GM23338 (cell line): Measurements from ENCODE around the gene SBK3. TPM values are rescaled to one million over a fixed set of nuclear protein-coding genes. Genes with fewer than 3 reads are reported as not detected.

Experiments
- ATAC-seq: fragments of 200-7000 bp; cut with Tn5 transposase; 3 replicates; pipeline ENCODE4 v1.9.1; 2020
- DNase-seq: peaks from one replicate; pipeline ENCODE4 v3.0.0-alpha.2; 2015; ENCODE audit warnings: low spot score
- H2AFZ ChIP-seq: fragments of 200-600 bp; sonication (generic); 2 replicates; pipeline ENCODE4 v1.8.0; 2016; ENCODE audit warnings: antibody characterized with exemption, mild to moderate bottlenecking, moderate library complexity
- H3F3A ChIP-seq: fragments of 200-600 bp; sonication (generic); replicated peaks from 2 replicates; pipeline ENCODE4 v1.8.0; 2017; ENCODE audit warnings: antibody characterized with exemption, mixed run types, low read depth
- H3K27ac ChIP-seq: fragments of 200-600 bp; sonication (generic); 2 replicates; pipeline ENCODE4 v1.6.1; 2016; ENCODE audit warnings: low read depth
- H3K27me3 ChIP-seq: fragments of 200-600 bp; sonication (generic); 2 replicates; pipeline ENCODE4 v1.8.0; 2016; ENCODE audit warnings: mild to moderate bottlenecking, mixed run types, moderate library complexity; ENCODE audit not compliant: insufficient read depth
- H3K36me3 ChIP-seq: fragments of 200-600 bp; sonication (generic); 2 replicates; pipeline ENCODE4 v1.8.0; 2016; ENCODE audit warnings: mild to moderate bottlenecking; ENCODE audit not compliant: insufficient read depth
- H3K4me1 ChIP-seq: fragments of 200-600 bp; sonication (generic); 2 replicates; pipeline ENCODE4 v1.8.0; 2016; ENCODE audit warnings: mild to moderate bottlenecking, moderate library complexity; ENCODE audit not compliant: insufficient read depth
- H3K4me2 ChIP-seq: fragments of 200-600 bp; sonication (generic); 2 replicates; pipeline ENCODE4 v1.7.1; 2017; ENCODE audit warnings: mixed run types
- H3K4me3 ChIP-seq: fragments of 200-600 bp; sonication (generic); 2 replicates; pipeline ENCODE4 v1.6.1; 2016; ENCODE audit warnings: mixed run types
- H3K79me2 ChIP-seq: fragments of 200-600 bp; sonication (generic); replicated peaks from 2 replicates; pipeline ENCODE4 v1.8.0; 2017; ENCODE audit warnings: mild to moderate bottlenecking; ENCODE audit not compliant: insufficient read depth
- H3K9me2 ChIP-seq: fragments of 200-600 bp; sonication (generic); 2 replicates; pipeline ENCODE4 v1.8.0; 2017; ENCODE audit not compliant: insufficient read depth
- H4K20me1 ChIP-seq: fragments of 200-600 bp; sonication (generic); replicated peaks from 2 replicates; pipeline ENCODE4 v1.8.0; 2017; ENCODE audit warnings: mild to moderate bottlenecking; ENCODE audit not compliant: insufficient read depth
- H3K27ac Mint-ChIP-seq: 2 replicates; pipeline ENCODE4 v1.8.0; 2020; ENCODE audit warnings: inconsistent platforms, mild to moderate bottlenecking, moderate library complexity, mixed read lengths
- H3K27me3 Mint-ChIP-seq: 3 replicates; pipeline ENCODE4 v1.8.0; 2022; ENCODE audit warnings: low read depth, mild to moderate bottlenecking, moderate library complexity, mixed read lengths, inconsistent platforms; ENCODE audit not compliant: insufficient read depth, poor library complexity
- H3K36me3 Mint-ChIP-seq: 3 replicates; pipeline ENCODE4 v1.8.0; 2021; ENCODE audit warnings: low read depth, mild to moderate bottlenecking, inconsistent platforms, moderate library complexity, mixed read lengths
- H3K4me1 Mint-ChIP-seq: 3 replicates; pipeline ENCODE4 v1.8.0; 2020; ENCODE audit warnings: mild to moderate bottlenecking, inconsistent platforms, mixed read lengths
- H3K4me3 Mint-ChIP-seq: 3 replicates; pipeline ENCODE4 v1.8.0; 2021; ENCODE audit warnings: moderate library complexity, mild to moderate bottlenecking, inconsistent platforms, mixed read lengths
- H3K9me3 Mint-ChIP-seq: 3 replicates; pipeline ENCODE4 v1.8.0; 2020; ENCODE audit warnings: moderate library complexity, mild to moderate bottlenecking, inconsistent platforms, mixed read lengths
- NANOG ChIP-seq: IDR thresholded peaks from 2 replicates; pipeline ENCODE4 v1.6.1; 2016; ENCODE audit warnings: antibody characterized with exemption, borderline replicate concordance
- STAT1 ChIP-seq: IDR thresholded peaks from one replicate; pipeline ENCODE4 v1.6.1; 2016; ENCODE audit warnings: antibody characterized with exemption; ENCODE audit not compliant: unreplicated experiment
- polyA plus RNA-seq: library from polyadenylated mRNA; unstranded; fragments of >200 nt; fragmentation: Nextera tagmentation; extraction: Ambion mirVana; gene quantifications from 2 replicates; pipeline ENCODE4 v1.2.1, GENCODE V29; 2016
- total RNA-seq: library from RNA; depleted of rRNA; stranded (reverse); fragments of >200 nt; shearing (Covaris generic); gene quantifications from 2 replicates; pipeline ENCODE4 v1.2.3, GENCODE V29; 2014
- TF ChIP-seq, protein P1 (sequence below): fragments of 250-450 bp; sonication (Bioruptor Pico); IDR thresholded peaks from 2 replicates; pipeline ENCODE4 v1.5.0; 2020; ENCODE audit warnings: mild to moderate bottlenecking, moderate library complexity

Gene SBK3
- total and polyA plus RNA-seq, 2 experiments from 2014 or later: 0.27 to 0.94 TPM

DNA sequence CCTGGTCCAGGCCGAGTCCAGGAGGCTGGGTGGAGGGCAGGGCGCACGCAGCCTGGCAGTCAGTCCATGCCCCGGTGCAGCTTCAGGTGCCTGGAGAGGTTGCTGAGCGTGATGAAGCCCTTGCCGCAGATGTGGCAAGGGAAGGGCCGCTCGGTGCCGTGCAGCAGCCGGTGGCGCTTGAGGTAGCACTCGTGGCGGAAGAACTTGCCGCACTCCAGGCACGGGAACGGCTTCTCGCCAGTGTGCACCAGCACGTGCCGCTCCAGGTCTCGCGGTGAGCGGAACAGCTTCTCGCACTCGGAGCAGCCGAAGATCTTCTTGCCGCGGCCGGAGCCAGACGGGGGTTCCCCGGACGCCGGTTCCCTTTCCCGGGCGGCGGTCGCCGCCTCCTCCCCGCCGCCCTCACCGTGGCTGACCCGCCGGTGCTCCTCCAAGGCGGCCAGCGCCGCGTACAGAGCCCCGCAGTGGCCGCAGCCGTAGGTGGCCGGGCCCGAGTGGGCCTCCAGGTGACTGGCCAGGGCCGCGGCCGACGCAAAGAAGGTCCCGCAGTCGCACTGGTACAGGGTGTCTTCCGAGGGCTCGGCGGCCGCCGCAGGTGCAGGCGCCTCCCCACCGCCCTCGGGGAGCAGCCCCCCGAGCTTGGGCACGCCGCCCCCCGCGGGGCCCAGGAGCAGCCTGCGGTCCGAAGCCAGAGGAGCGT, 47.2 kb upstream of the SBK3 start (continued):
- TF ChIP-seq, protein P1, sequence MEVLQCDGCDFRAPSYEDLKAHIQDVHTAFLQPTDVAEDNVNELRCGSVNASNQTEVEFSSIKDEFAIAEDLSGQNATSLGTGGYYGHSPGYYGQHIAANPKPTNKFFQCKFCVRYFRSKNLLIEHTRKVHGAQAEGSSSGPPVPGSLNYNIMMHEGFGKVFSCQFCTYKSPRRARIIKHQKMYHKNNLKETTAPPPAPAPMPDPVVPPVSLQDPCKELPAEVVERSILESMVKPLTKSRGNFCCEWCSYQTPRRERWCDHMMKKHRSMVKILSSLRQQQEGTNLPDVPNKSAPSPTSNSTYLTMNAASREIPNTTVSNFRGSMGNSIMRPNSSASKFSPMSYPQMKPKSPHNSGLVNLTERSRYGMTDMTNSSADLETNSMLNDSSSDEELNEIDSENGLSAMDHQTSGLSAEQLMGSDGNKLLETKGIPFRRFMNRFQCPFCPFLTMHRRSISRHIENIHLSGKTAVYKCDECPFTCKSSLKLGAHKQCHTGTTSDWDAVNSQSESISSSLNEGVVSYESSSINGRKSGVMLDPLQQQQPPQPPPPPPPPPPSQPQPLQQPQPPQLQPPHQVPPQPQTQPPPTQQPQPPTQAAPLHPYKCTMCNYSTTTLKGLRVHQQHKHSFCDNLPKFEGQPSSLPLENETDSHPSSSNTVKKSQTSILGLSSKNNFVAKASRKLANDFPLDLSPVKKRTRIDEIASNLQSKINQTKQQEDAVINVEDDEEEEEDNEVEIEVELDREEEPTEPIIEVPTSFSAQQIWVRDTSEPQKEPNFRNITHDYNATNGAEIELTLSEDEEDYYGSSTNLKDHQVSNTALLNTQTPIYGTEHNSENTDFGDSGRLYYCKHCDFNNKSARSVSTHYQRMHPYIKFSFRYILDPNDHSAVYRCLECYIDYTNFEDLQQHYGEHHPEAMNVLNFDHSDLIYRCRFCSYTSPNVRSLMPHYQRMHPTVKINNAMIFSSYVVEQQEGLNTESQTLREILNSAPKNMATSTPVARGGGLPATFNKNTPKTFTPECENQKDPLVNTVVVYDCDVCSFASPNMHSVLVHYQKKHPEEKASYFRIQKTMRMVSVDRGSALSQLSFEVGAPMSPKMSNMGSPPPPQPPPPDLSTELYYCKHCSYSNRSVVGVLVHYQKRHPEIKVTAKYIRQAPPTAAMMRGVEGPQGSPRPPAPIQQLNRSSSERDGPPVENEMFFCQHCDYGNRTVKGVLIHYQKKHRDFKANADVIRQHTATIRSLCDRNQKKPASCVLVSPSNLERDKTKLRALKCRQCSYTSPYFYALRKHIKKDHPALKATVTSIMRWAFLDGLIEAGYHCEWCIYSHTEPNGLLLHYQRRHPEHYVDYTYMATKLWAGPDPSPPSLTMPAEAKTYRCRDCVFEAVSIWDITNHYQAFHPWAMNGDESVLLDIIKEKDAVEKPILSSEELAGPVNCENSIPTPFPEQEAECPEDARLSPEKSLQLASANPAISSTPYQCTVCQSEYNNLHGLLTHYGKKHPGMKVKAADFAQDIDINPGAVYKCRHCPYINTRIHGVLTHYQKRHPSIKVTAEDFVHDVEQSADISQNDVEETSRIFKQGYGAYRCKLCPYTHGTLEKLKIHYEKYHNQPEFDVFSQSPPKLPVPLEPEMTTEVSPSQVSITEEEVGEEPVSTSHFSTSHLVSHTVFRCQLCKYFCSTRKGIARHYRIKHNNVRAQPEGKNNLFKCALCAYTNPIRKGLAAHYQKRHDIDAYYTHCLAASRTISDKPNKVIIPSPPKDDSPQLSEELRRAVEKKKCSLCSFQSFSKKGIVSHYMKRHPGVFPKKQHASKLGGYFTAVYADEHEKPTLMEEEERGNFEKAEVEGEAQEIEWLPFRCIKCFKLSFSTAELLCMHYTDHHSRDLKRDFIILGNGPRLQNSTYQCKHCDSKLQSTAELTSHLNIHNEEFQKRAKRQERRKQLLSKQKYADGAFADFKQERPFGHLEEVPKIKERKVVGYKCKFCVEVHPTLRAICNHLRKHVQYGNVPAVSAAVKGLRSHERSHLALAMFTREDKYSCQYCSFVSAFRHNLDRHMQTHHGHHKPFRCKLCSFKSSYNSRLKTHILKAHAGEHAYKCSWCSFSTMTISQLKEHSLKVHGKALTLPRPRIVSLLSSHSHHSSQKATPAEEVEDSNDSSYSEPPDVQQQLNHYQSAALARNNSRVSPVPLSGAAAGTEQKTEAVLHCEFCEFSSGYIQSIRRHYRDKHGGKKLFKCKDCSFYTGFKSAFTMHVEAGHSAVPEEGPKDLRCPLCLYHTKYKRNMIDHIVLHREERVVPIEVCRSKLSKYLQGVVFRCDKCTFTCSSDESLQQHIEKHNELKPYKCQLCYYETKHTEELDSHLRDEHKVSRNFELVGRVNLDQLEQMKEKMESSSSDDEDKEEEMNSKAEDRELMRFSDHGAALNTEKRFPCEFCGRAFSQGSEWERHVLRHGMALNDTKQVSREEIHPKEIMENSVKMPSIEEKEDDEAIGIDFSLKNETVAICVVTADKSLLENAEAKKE: no peak
- TF ChIP-seq STAT1: no peak

DNA sequence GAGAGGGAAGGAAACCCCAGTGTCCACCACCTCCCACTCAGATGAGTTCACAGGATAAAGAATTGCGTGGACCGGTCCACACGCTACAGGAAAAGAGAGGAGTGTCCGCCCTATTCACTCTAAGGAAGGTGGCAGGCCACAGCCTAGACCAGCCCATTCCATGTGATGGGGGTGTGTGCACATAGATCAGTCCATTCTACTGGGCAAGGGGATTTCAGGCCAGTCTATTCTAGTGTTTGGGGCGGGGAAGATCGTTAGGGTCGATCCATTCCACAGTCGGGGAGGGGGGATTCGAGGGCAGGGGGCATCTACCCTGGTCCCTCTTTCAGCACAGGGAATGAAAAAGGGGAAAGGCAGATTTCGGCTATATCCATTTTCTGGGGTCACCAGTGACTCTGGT, 46.2 kb upstream of the SBK3 start:
- Histone ChIP-seq H3F3A (peaks cover 28% of the 10 kb centered on the region), H3K79me2 (no peaks in the 10 kb centered on the region), H3K9me2 (no peaks in the 10 kb centered on the region), H3K4me1 (peaks cover 14% of the 10 kb centered on the region), H3K4me2 (peak overlapping the region; percentile 77; the same call in 1 of the 2 replicates), H4K20me1 (no peaks in the 10 kb centered on the region), H3K4me3 (no peak overlapping the region; the same call in 1 of the 2 replicates), H2AFZ (no peak overlapping the region), H3K36me3 (0 out of 2 replicates have a peak, but pooled peaks cover 3% of the 10 kb centered on the region), H3K27ac (no peak overlapping the region), H3K27me3 (peaks cover 35% of the 10 kb centered on the region)
- H3K9me3 Mint-ChIP-seq: no peaks in the 10 kb centered on the region; the same call in none of the 3 replicates
- peaks cover 30% of the 10 kb centered on the region for H3K4me1 Mint-ChIP-seq
- no peak overlapping the region; the same call in 1 of the 2 replicates for H3K27ac Mint-ChIP-seq
- peaks cover 17% of the 10 kb centered on the region for H3K27me3 Mint-ChIP-seq
- no peak for TF ChIP-seq NANOG
- peak overlapping the region; percentile 8; the same call in 2 of the 3 replicates for H3K4me3 Mint-ChIP-seq
- ATAC-seq (peak; percentile 15), DNase-seq (peak; percentile 79)
- peaks cover 31% of the 10 kb centered on the region for H3K36me3 Mint-ChIP-seq
